Endothelial cell of umbilical vein (primary cell): Measurements from ENCODE around the gene TMEM35B. TPM values are rescaled to one million over a fixed set of nuclear protein-coding genes. Genes with fewer than 3 reads are reported as not detected.
A peak's percentile ranks its signal among the peaks of the same experiment; 100 is the strongest.

Source experiments
- BruUV-seq: library from RNA; stranded (reverse); fragments of 400-500 nt; replicated peaks from 2 replicates; lab custom pipeline; 2021; lab: Mats Ljungman, UMichigan
- CTCF ChIA-PET: fragments of 300-600, 350-600 bp; sonication (Branson Sonifier 250); formaldehyde crosslinking; loops from one replicate; lab custom pipeline; 2021; ENCODE audit warnings: antibody characterized with exemption, inconsistent platforms; lab: Charles Lee
- POLR2A ChIA-PET: fragments of 300-600, 350-600 bp; sonication (Branson Sonifier 250); formaldehyde crosslinking; loops from one replicate; lab custom pipeline; 2021; ENCODE audit warnings: antibody characterized with exemption, inconsistent platforms; lab: Charles Lee
- DNase-seq: peaks from one replicate; pipeline ENCODE4 v3.0.0-alpha.2; 2011; ENCODE audit warnings: low read depth, low spot score
- FAIRE-seq: peaks from 2 replicates; lab custom pipeline; 2011; peaks lifted over from hg19 to GRCh38; lab: Jason Lieb, UNC
- H2AFZ ChIP-seq: 2 replicates; pipeline ENCODE4 v1.6.0; 2012; ENCODE audit warnings: low read depth, low read length, control low read depth, inconsistent platforms
- H3K27ac ChIP-seq: 2 replicates; pipeline ENCODE4 v1.5.1; 2011; ENCODE audit warnings: low read depth, mild to moderate bottlenecking, control low read depth, low read length, moderate library complexity; ENCODE audit not compliant: insufficient read depth
- H3K27me3 ChIP-seq, 2 experiments: 2 replicates each; pipeline versions ENCODE4 v1.6.0 to v1.6.1; 2011; ENCODE audit warnings: low read length in 2 of 2, mixed read lengths in 1 of 2; ENCODE audit not compliant: control insufficient read depth in 2 of 2, insufficient read depth in 2 of 2
- H3K36me3 ChIP-seq, 2 experiments: 2 replicates in 1 of 2; 3 replicates in 1 of 2; pipeline ENCODE4 v1.5.1; 2011; ENCODE audit warnings: low read length in 2 of 2, mild to moderate bottlenecking in 1 of 2, moderate library complexity in 1 of 2; ENCODE audit not compliant: control insufficient read depth in 2 of 2, insufficient read depth in 2 of 2; ENCODE audit errors: extremely low read depth in 1 of 2
- H3K4me1 ChIP-seq: 3 replicates; pipeline ENCODE4 v1.5.1; 2011; ENCODE audit warnings: mild to moderate bottlenecking, low read length; ENCODE audit not compliant: control insufficient read depth, insufficient read depth; ENCODE audit errors: extremely low read depth
- H3K4me2 ChIP-seq: 2 replicates; pipeline ENCODE4 v1.6.1; 2011; ENCODE audit warnings: low read length, control low read depth, mixed read lengths; ENCODE audit not compliant: insufficient read depth
- H3K4me3 ChIP-seq, 3 experiments: fragments of 200-600 bp in 1 of 3; sonication (generic), shearing (Covaris generic) in 1 of 3; replicated peaks in 1 of 3; 2 replicates each; pipeline ENCODE4 v1.5.1; 2011 to 2016; ENCODE audit warnings: control low read depth in 3 of 3, low read length in 3 of 3, mild to moderate bottlenecking in 2 of 3, inconsistent platforms in 1 of 3, low read depth in 1 of 3, moderate library complexity in 1 of 3; ENCODE audit not compliant: insufficient read depth in 1 of 3
- H3K79me2 ChIP-seq: 2 replicates; pipeline ENCODE4 v1.6.0; 2012; ENCODE audit warnings: low read length, inconsistent platforms; ENCODE audit not compliant: control insufficient read depth, insufficient read depth
- H3K9ac ChIP-seq: replicated peaks from 2 replicates; pipeline ENCODE3; 2011; ENCODE audit warnings: low read length, control low read depth; ENCODE audit not compliant: insufficient read depth; ENCODE audit errors: extremely low read depth
- H3K9me1 ChIP-seq: replicated peaks from 3 replicates; pipeline ENCODE4 v1.6.0; 2011; ENCODE audit warnings: mild to moderate bottlenecking, low read length; ENCODE audit not compliant: control insufficient read depth, insufficient read depth; ENCODE audit errors: extremely low read depth
- H3K9me3 ChIP-seq: replicated peaks from 2 replicates; pipeline ENCODE4 v1.5.1; 2012; ENCODE audit warnings: low read length, inconsistent platforms; ENCODE audit not compliant: control insufficient read depth, insufficient read depth
- H4K20me1 ChIP-seq: replicated peaks from 2 replicates; pipeline ENCODE3; 2011; ENCODE audit warnings: mild to moderate bottlenecking, low read length; ENCODE audit not compliant: control insufficient read depth, insufficient read depth; ENCODE audit errors: extremely low read depth
- CTCF ChIP-seq, 2 donors: IDR thresholded peaks; 1 replicate in 1 of 2; 2 replicates in 1 of 2; pipeline ENCODE4 v1.5.1; 2011; ENCODE audit warnings: low read length in 2 of 2, mild to moderate bottlenecking in 2 of 2, moderate library complexity in 2 of 2, control low read depth in 1 of 2, inconsistent platforms in 1 of 2, low read depth in 1 of 2; ENCODE audit not compliant: insufficient read depth in 1 of 2; ENCODE audit errors: extremely low read depth in 1 of 2
- EZH2 ChIP-seq: IDR thresholded peaks from 2 replicates; pipeline ENCODE4 v1.6.1; 2012; ENCODE audit warnings: borderline replicate concordance, low read depth, mild to moderate bottlenecking, moderate library complexity, low read length, inconsistent platforms; ENCODE audit not compliant: severe bottlenecking
- FOS ChIP-seq: IDR thresholded peaks from 2 replicates; pipeline ENCODE4 v1.6.1; 2011; ENCODE audit warnings: mild to moderate bottlenecking, low read length, moderate library complexity, borderline replicate concordance; ENCODE audit not compliant: insufficient read depth
- GATA2 ChIP-seq: IDR thresholded peaks from 2 replicates; pipeline ENCODE4 v1.7.0; 2011; ENCODE audit warnings: low read depth, mild to moderate bottlenecking, moderate library complexity, mixed read lengths, low read length; ENCODE audit not compliant: insufficient read length, insufficient read depth
- JUN ChIP-seq: IDR thresholded peaks from 2 replicates; pipeline ENCODE4 v1.6.1; 2011; ENCODE audit warnings: borderline replicate concordance, low read depth; ENCODE audit not compliant: insufficient read length, insufficient read depth
- MAX ChIP-seq: IDR thresholded peaks from 2 replicates; pipeline ENCODE4 v1.6.1; 2011; ENCODE audit not compliant: insufficient read depth, insufficient read length
- MYC ChIP-seq: IDR thresholded peaks from one replicate; pipeline ENCODE4 v1.6.1; 2011; ENCODE audit warnings: mild to moderate bottlenecking, low read depth, low read length
- POLR2A ChIP-seq: IDR thresholded peaks from 2 replicates; pipeline ENCODE4 v1.6.1; 2012; ENCODE audit warnings: low read depth, mild to moderate bottlenecking, control low read depth, low read length
- POLR2AphosphoS5 ChIP-seq: IDR thresholded peaks from 2 replicates; pipeline ENCODE4 v1.6.1; 2012; ENCODE audit warnings: low read depth, mild to moderate bottlenecking, control low read depth, low read length, moderate library complexity; ENCODE audit not compliant: insufficient read depth
- dilution Hi-C: fragments of 300-500 bp; cut with MboI; formaldehyde crosslinking; loops from one replicate; pipeline ENCODE4 v1.15.0; 2019; ENCODE audit warnings: low sequenced_read_pairs; ENCODE audit not compliant: extremely low pct_ligation_motif_present
- intact Hi-C: fragments of 100-400 bp; cut with micrococcal nuclease; formaldehyde crosslinking; loops from one replicate; pipeline ENCODE4 v1.10.0; 2022
- polyA plus RNA-seq, 4 experiments: library from polyadenylated mRNA; depleted of rRNA in 3 of 4; stranded (reverse) in 3 of 4; unstranded in 1 of 4; fragments of >200 nt; gene quantifications; 2 replicates each; pipeline versions ENCODE4 v1.2.1 to v1.2.3, GENCODE V29; 2011 to 2012; ENCODE audit warnings: missing spikeins in 1 of 4
- total RNA-seq: library from RNA; stranded (reverse); gene quantifications from 2 replicates; pipeline ENCODE4 v1.2.3, GENCODE V29; 2021

TMEM35B gene
- total and polyA plus RNA-seq, 2 donors (not counting 3 experiments of a cell fraction or from before 2014, with no cell fraction given), result 18.7 to 46.2 TPM

- POLR2A ChIA-PET, result no interaction called here
- FAIRE-seq (no peak), DNase-seq (no peak)
- no TSS peak for BruUV-seq
- H3K4me1 ChIP-seq, result peaks cover 15% of the 10 kb centered on the region
- H2AFZ ChIP-seq, result no peak overlapping the region
- dilution Hi-C loops (loop anchor here (25.0 kb wide), 1 partner anchor 174 kb away; no protein-coding TSS in a partner anchor), intact Hi-C loops (loop anchor here (5.0 kb wide), 1 partner anchor 119 kb away; no protein-coding TSS in a partner anchor)
- TF ChIP-seq MYC (no peak), JUN (peak; percentile 21)
- no peaks in the 10 kb centered on the region for H3K27me3 ChIP-seq
- CTCF ChIA-PET, result no interaction called here
- no peak overlapping the region for H3K4me3 ChIP-seq
- peaks cover 12% of the 10 kb centered on the region for H3K79me2 ChIP-seq
- H3K9me1 ChIP-seq, result no peaks in the 10 kb centered on the region
- H3K9me3 ChIP-seq, result no peaks in the 10 kb centered on the region
- H3K36me3 ChIP-seq, result no peaks in the 10 kb centered on the region
- H3K27ac ChIP-seq, result no peak overlapping the region
- no peak overlapping the region for H3K4me2 ChIP-seq
- no peaks in the 10 kb centered on the region for H4K20me1 ChIP-seq
- H3K9ac ChIP-seq, result no peak overlapping the region
These were observed 3.0 kb upstream of the TMEM35B start for GRCh38 chr1:34988147-34988546.

- H2AFZ ChIP-seq, result no peak overlapping the region
- H3K79me2 ChIP-seq, result peaks cover 12% of the 10 kb centered on the region
- H3K36me3 ChIP-seq, result peaks cover 0 to under 1% of the 10 kb centered on the region in 2 experiments
- H3K27me3 ChIP-seq, result no peaks in the 10 kb centered on the region
- H3K9me3 ChIP-seq, result no peaks in the 10 kb centered on the region
- TF ChIP-seq POLR2AphosphoS5 (no peak), POLR2A (no peak), MYC (no peak), EZH2 (no peak), CTCF (IDR thresholded peaks at IDR 0.05; ENCODE audit: extremely low read depth in 1 of 2, insufficient read depth in 1 of 2, low read depth in 1 of 2, low read length in 2 of 2) (no peak), GATA2 (no peak), JUN (no peak), MAX (no peak), FOS (no peak)
- no peaks in the 10 kb centered on the region for H4K20me1 ChIP-seq
- H3K9me1 ChIP-seq, result no peaks in the 10 kb centered on the region
- POLR2A ChIA-PET, result no interaction called here
- DNase-seq, result no peak
- CTCF ChIA-PET, result interaction anchor here (1.3 to 2.3 kb wide), 2 partner anchors 10 to 44 kb away, joined by 3 to 9 read pairs; no protein-coding TSS in a partner anchor
- FAIRE-seq, result no peak
- intact Hi-C loops, result loop anchor here (5.0 kb wide), 1 partner anchor 120 kb away; no protein-coding TSS in a partner anchor
- H3K27ac ChIP-seq, result no peak overlapping the region
- dilution Hi-C loops, result loop anchor here (25.0 kb wide), 1 partner anchor 175 kb away; no protein-coding TSS in a partner anchor
- no peak overlapping the region for H3K4me2 ChIP-seq
- peaks cover 15% of the 10 kb centered on the region for H3K4me1 ChIP-seq
- no peak overlapping the region for H3K4me3 ChIP-seq
- BruUV-seq, result no TSS peak
- H3K9ac ChIP-seq, result no peak overlapping the region
These were observed 1.9 kb upstream of the TMEM35B start for GRCh38 chr1:34987018-34987417.
